Endothelial cell of umbilical vein (primary cell): ENCODE measurements around the gene DAZAP2. TPM values are rescaled to one million over a fixed set of nuclear protein-coding genes. Genes with fewer than 3 reads are reported as not detected.

Source experiments
- BruUV-seq: library from RNA; stranded (reverse); fragments of 400-500 nt; replicated peaks from 2 replicates; lab custom pipeline; 2021; lab: Mats Ljungman, UMichigan
- CTCF ChIA-PET: fragments of 300-600, 350-600 bp; sonication (Branson Sonifier 250); formaldehyde crosslinking; loops from one replicate; lab custom pipeline; 2021; ENCODE audit warnings: antibody characterized with exemption, inconsistent platforms; lab: Charles Lee
- POLR2A ChIA-PET: fragments of 300-600, 350-600 bp; sonication (Branson Sonifier 250); formaldehyde crosslinking; loops from one replicate; lab custom pipeline; 2021; ENCODE audit warnings: antibody characterized with exemption, inconsistent platforms; lab: Charles Lee
- DNase-seq: peaks from one replicate; pipeline ENCODE4 v3.0.0-alpha.2; 2011; ENCODE audit warnings: low read depth, low spot score
- FAIRE-seq: peaks from 2 replicates; lab custom pipeline; 2011; peaks lifted over from hg19 to GRCh38; lab: Jason Lieb, UNC
- H2AFZ ChIP-seq: 2 replicates; pipeline ENCODE4 v1.6.0; 2012; ENCODE audit warnings: low read depth, low read length, control low read depth, inconsistent platforms
- H3K27ac ChIP-seq: 2 replicates; pipeline ENCODE4 v1.5.1; 2011; ENCODE audit warnings: low read depth, mild to moderate bottlenecking, control low read depth, low read length, moderate library complexity; ENCODE audit not compliant: insufficient read depth
- H3K27me3 ChIP-seq, 2 experiments: 2 replicates each; pipeline versions ENCODE4 v1.6.0 to v1.6.1; 2011; ENCODE audit warnings: low read length in 2 of 2, mixed read lengths in 1 of 2; ENCODE audit not compliant: control insufficient read depth in 2 of 2, insufficient read depth in 2 of 2
- H3K36me3 ChIP-seq, 2 experiments: 2 replicates in 1 of 2; 3 replicates in 1 of 2; pipeline ENCODE4 v1.5.1; 2011; ENCODE audit warnings: low read length in 2 of 2, mild to moderate bottlenecking in 1 of 2, moderate library complexity in 1 of 2; ENCODE audit not compliant: control insufficient read depth in 2 of 2, insufficient read depth in 2 of 2; ENCODE audit errors: extremely low read depth in 1 of 2
- H3K4me1 ChIP-seq: 3 replicates; pipeline ENCODE4 v1.5.1; 2011; ENCODE audit warnings: mild to moderate bottlenecking, low read length; ENCODE audit not compliant: control insufficient read depth, insufficient read depth; ENCODE audit errors: extremely low read depth
- H3K4me2 ChIP-seq: 2 replicates; pipeline ENCODE4 v1.6.1; 2011; ENCODE audit warnings: low read length, control low read depth, mixed read lengths; ENCODE audit not compliant: insufficient read depth
- H3K4me3 ChIP-seq, 3 experiments: fragments of 200-600 bp in 1 of 3; sonication (generic), shearing (Covaris generic) in 1 of 3; replicated peaks in 1 of 3; 2 replicates each; pipeline ENCODE4 v1.5.1; 2011 to 2016; ENCODE audit warnings: control low read depth in 3 of 3, low read length in 3 of 3, mild to moderate bottlenecking in 2 of 3, inconsistent platforms in 1 of 3, low read depth in 1 of 3, moderate library complexity in 1 of 3; ENCODE audit not compliant: insufficient read depth in 1 of 3
- H3K79me2 ChIP-seq: 2 replicates; pipeline ENCODE4 v1.6.0; 2012; ENCODE audit warnings: low read length, inconsistent platforms; ENCODE audit not compliant: control insufficient read depth, insufficient read depth
- H3K9ac ChIP-seq: replicated peaks from 2 replicates; pipeline ENCODE3; 2011; ENCODE audit warnings: low read length, control low read depth; ENCODE audit not compliant: insufficient read depth; ENCODE audit errors: extremely low read depth
- H3K9me1 ChIP-seq: replicated peaks from 3 replicates; pipeline ENCODE4 v1.6.0; 2011; ENCODE audit warnings: mild to moderate bottlenecking, low read length; ENCODE audit not compliant: control insufficient read depth, insufficient read depth; ENCODE audit errors: extremely low read depth
- H3K9me3 ChIP-seq: replicated peaks from 2 replicates; pipeline ENCODE4 v1.5.1; 2012; ENCODE audit warnings: low read length, inconsistent platforms; ENCODE audit not compliant: control insufficient read depth, insufficient read depth
- H4K20me1 ChIP-seq: replicated peaks from 2 replicates; pipeline ENCODE3; 2011; ENCODE audit warnings: mild to moderate bottlenecking, low read length; ENCODE audit not compliant: control insufficient read depth, insufficient read depth; ENCODE audit errors: extremely low read depth
- CTCF ChIP-seq, 2 donors: IDR thresholded peaks; 1 replicate in 1 of 2; 2 replicates in 1 of 2; pipeline ENCODE4 v1.5.1; 2011; ENCODE audit warnings: low read length in 2 of 2, mild to moderate bottlenecking in 2 of 2, moderate library complexity in 2 of 2, control low read depth in 1 of 2, inconsistent platforms in 1 of 2, low read depth in 1 of 2; ENCODE audit not compliant: insufficient read depth in 1 of 2; ENCODE audit errors: extremely low read depth in 1 of 2
- EZH2 ChIP-seq: IDR thresholded peaks from 2 replicates; pipeline ENCODE4 v1.6.1; 2012; ENCODE audit warnings: borderline replicate concordance, low read depth, mild to moderate bottlenecking, moderate library complexity, low read length, inconsistent platforms; ENCODE audit not compliant: severe bottlenecking
- FOS ChIP-seq: IDR thresholded peaks from 2 replicates; pipeline ENCODE4 v1.6.1; 2011; ENCODE audit warnings: mild to moderate bottlenecking, low read length, moderate library complexity, borderline replicate concordance; ENCODE audit not compliant: insufficient read depth
- GATA2 ChIP-seq: IDR thresholded peaks from 2 replicates; pipeline ENCODE4 v1.7.0; 2011; ENCODE audit warnings: low read depth, mild to moderate bottlenecking, moderate library complexity, mixed read lengths, low read length; ENCODE audit not compliant: insufficient read length, insufficient read depth
- JUN ChIP-seq: IDR thresholded peaks from 2 replicates; pipeline ENCODE4 v1.6.1; 2011; ENCODE audit warnings: borderline replicate concordance, low read depth; ENCODE audit not compliant: insufficient read length, insufficient read depth
- MYC ChIP-seq: IDR thresholded peaks from one replicate; pipeline ENCODE4 v1.6.1; 2011; ENCODE audit warnings: mild to moderate bottlenecking, low read depth, low read length
- POLR2A ChIP-seq: IDR thresholded peaks from 2 replicates; pipeline ENCODE4 v1.6.1; 2012; ENCODE audit warnings: low read depth, mild to moderate bottlenecking, control low read depth, low read length
- POLR2AphosphoS5 ChIP-seq: IDR thresholded peaks from 2 replicates; pipeline ENCODE4 v1.6.1; 2012; ENCODE audit warnings: low read depth, mild to moderate bottlenecking, control low read depth, low read length, moderate library complexity; ENCODE audit not compliant: insufficient read depth
- dilution Hi-C: fragments of 300-500 bp; cut with MboI; formaldehyde crosslinking; loops from one replicate; pipeline ENCODE4 v1.15.0; 2019; ENCODE audit warnings: low sequenced_read_pairs; ENCODE audit not compliant: extremely low pct_ligation_motif_present
- intact Hi-C: fragments of 100-400 bp; cut with micrococcal nuclease; formaldehyde crosslinking; loops from one replicate; pipeline ENCODE4 v1.10.0; 2022
- polyA plus RNA-seq, 4 experiments: library from polyadenylated mRNA; depleted of rRNA in 3 of 4; stranded (reverse) in 3 of 4; unstranded in 1 of 4; fragments of >200 nt; gene quantifications; 2 replicates each; pipeline versions ENCODE4 v1.2.1 to v1.2.3, GENCODE V29; 2011 to 2012; ENCODE audit warnings: missing spikeins in 1 of 4
- total RNA-seq: library from RNA; stranded (reverse); gene quantifications from 2 replicates; pipeline ENCODE4 v1.2.3, GENCODE V29; 2021
- TF ChIP-seq, protein P1 (sequence below): IDR thresholded peaks from 2 replicates; pipeline ENCODE4 v1.6.1; 2011; ENCODE audit not compliant: insufficient read depth, insufficient read length

DAZAP2 gene
- total and polyA plus RNA-seq, 2 donors (not counting 3 experiments of a cell fraction or from before 2014, with no cell fraction given) = 177 to 497 TPM

GRCh38 chr12:51195841-51196240 is 42.8 kb upstream of the DAZAP2 start:
- CTCF ChIA-PET = interaction anchor here (0.8 to 1.3 kb wide), 2 partner anchors 22 to 57 kb away, joined by 3 to 4 read pairs; partner anchors contain the start of gene POU6F1
- H3K4me3 ChIP-seq = no peak overlapping the region
- dilution Hi-C loops = no loop called here
- H3K9me1 ChIP-seq = no peaks in the 10 kb centered on the region
- TF ChIP-seq MYC (no peak), POLR2AphosphoS5 (no peak), FOS (no peak), JUN (no peak), GATA2 (no peak), EZH2 (no peak), POLR2A (no peak), CTCF (IDR thresholded peaks at IDR 0.05; ENCODE audit: extremely low read depth in 1 of 2, insufficient read depth in 1 of 2, low read depth in 1 of 2, low read length in 2 of 2) (no peak)
- TF ChIP-seq, protein P1, sequence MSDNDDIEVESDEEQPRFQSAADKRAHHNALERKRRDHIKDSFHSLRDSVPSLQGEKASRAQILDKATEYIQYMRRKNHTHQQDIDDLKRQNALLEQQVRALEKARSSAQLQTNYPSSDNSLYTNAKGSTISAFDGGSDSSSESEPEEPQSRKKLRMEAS = no peak
- no peak overlapping the region for H3K27ac ChIP-seq
- H2AFZ ChIP-seq = no peak overlapping the region
- no peak overlapping the region for H3K4me2 ChIP-seq
- H3K79me2 ChIP-seq = no peaks in the 10 kb centered on the region
- FAIRE-seq = no peak
- no TSS peak for BruUV-seq
- no peaks in the 10 kb centered on the region for H3K4me1 ChIP-seq
- POLR2A ChIA-PET = no interaction called here
- DNase-seq = no peak
- H3K9ac ChIP-seq = no peak overlapping the region
- H3K36me3 ChIP-seq = no peaks in the 10 kb centered on the region
- intact Hi-C loops = no loop called here
- H4K20me1 ChIP-seq = no peaks in the 10 kb centered on the region
- H3K9me3 ChIP-seq = no peaks in the 10 kb centered on the region
- no peaks in the 10 kb centered on the region for H3K27me3 ChIP-seq
